Measurements from ENCODE around the gene TMEM181. TPM values are rescaled to one million over a fixed set of nuclear protein-coding genes. Genes with fewer than 3 reads are reported as not detected.

TMEM181 gene
- total and polyA plus RNA-seq, 2 of the 13 experiments (the other 11 are each of a cell fraction or from before 2014, with no cell fraction given): 59.1 to 108 TPM

DNA sequence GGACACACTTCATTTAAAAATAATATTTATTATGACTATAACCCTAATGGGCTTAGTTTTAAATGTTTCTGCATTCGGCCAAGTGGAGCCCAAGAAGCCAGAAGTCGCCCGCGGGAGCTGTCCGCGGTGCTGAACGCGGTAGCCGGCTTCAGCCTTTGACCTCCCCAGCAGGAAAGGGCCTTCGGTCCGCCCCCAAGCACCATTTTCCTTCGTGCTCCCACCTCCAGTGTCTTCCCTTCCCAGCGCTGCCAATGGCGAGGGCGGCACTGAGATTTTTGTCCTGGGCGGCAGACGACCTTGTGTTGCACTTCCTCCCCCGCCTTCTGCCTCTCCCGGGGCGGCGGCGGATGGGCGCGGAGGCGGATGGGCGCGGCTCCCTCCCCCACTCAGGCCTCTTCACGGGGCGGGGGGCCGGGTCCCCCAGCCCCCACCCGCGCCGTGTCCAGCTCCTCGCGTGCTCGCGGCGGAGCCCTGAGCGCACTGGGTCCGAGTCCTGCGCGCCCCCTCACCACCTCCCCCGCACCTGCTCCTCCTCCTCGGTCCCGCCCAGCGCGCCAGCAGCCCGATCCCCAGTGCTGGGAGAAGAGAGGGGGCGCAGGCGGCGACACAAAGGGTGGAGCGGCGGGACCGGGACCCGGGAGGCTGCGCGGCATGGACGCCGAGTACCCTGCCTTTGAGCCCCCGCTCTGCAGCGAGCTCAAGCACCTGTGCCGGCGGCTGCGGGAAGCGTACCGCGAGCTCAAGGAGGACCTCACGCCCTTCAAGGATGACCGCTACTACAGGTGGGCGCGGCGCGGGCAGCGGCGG is 23.6 kb upstream of the TMEM181 start (continued):
- TF ChIP-seq, protein P1, sequence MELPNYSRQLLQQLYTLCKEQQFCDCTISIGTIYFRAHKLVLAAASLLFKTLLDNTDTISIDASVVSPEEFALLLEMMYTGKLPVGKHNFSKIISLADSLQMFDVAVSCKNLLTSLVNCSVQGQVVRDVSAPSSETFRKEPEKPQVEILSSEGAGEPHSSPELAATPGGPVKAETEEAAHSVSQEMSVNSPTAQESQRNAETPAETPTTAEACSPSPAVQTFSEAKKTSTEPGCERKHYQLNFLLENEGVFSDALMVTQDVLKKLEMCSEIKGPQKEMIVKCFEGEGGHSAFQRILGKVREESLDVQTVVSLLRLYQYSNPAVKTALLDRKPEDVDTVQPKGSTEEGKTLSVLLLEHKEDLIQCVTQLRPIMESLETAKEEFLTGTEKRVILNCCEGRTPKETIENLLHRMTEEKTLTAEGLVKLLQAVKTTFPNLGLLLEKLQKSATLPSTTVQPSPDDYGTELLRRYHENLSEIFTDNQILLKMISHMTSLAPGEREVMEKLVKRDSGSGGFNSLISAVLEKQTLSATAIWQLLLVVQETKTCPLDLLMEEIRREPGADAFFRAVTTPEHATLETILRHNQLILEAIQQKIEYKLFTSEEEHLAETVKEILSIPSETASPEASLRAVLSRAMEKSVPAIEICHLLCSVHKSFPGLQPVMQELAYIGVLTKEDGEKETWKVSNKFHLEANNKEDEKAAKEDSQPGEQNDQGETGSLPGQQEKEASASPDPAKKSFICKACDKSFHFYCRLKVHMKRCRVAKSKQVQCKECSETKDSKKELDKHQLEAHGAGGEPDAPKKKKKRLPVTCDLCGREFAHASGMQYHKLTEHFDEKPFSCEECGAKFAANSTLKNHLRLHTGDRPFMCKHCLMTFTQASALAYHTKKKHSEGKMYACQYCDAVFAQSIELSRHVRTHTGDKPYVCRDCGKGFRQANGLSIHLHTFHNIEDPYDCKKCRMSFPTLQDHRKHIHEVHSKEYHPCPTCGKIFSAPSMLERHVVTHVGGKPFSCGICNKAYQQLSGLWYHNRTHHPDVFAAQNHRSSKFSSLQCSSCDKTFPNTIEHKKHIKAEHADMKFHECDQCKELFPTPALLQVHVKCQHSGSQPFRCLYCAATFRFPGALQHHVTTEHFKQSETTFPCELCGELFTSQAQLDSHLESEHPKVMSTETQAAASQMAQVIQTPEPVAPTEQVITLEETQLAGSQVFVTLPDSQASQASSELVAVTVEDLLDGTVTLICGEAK (IDR thresholded peaks at IDR 0.05): no peak
- TF ChIP-seq, protein P1 (CRISPR knock-in tag; IDR thresholded peaks at IDR 0.05): peak; percentile 88
- TF ChIP-seq ZNF496 (CRISPR knock-in tag; IDR thresholded peaks at IDR 0.05; ENCODE audit: insufficient replicate concordance) (no peak), ZUFSP (CRISPR knock-in tag; IDR thresholded peaks at IDR 0.05; ENCODE audit: borderline replicate concordance) (no peak), SP140L (CRISPR knock-in tag; IDR thresholded peaks at IDR 0.05; ENCODE audit: borderline replicate concordance) (peak; percentile 100), SOX5 (CRISPR knock-in tag; IDR thresholded peaks at IDR 0.05; ENCODE audit: borderline replicate concordance) (peak; percentile 80), SAP130 (CRISPR knock-in tag; IDR thresholded peaks at IDR 0.05; ENCODE audit: low read depth) (peak; percentile 99), ZNF766 (CRISPR knock-in tag; IDR thresholded peaks at IDR 0.05; ENCODE audit: borderline replicate concordance) (peak; percentile 98), KDM1A (CRISPR knock-in tag; IDR thresholded peaks at IDR 0.05) (peak; percentile 73), CENPT (CRISPR knock-in tag; IDR thresholded peaks at IDR 0.05; ENCODE audit: low read depth) (peak; percentile 83; the same call in 1 of the 2 replicates), KDM6A (CRISPR knock-in tag; IDR thresholded peaks at IDR 0.05; ENCODE audit: low read depth) (no peak), ZBTB38 (CRISPR knock-in tag; IDR thresholded peaks at IDR 0.05) (peak; percentile 90), PLRG1 (conservative IDR thresholded peaks at IDR 0.05) (no peak), KAT7 (CRISPR knock-in tag; IDR thresholded peaks at IDR 0.05; ENCODE audit: borderline replicate concordance) (peak; percentile 87)
- TF ChIP-seq, protein P2, sequence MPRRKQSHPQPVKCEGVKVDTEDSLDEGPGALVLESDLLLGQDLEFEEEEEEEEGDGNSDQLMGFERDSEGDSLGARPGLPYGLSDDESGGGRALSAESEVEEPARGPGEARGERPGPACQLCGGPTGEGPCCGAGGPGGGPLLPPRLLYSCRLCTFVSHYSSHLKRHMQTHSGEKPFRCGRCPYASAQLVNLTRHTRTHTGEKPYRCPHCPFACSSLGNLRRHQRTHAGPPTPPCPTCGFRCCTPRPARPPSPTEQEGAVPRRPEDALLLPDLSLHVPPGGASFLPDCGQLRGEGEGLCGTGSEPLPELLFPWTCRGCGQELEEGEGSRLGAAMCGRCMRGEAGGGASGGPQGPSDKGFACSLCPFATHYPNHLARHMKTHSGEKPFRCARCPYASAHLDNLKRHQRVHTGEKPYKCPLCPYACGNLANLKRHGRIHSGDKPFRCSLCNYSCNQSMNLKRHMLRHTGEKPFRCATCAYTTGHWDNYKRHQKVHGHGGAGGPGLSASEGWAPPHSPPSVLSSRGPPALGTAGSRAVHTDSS (CRISPR knock-in tag; conservative IDR thresholded peaks at IDR 0.05): no peak
- TF ChIP-seq, protein P3, sequence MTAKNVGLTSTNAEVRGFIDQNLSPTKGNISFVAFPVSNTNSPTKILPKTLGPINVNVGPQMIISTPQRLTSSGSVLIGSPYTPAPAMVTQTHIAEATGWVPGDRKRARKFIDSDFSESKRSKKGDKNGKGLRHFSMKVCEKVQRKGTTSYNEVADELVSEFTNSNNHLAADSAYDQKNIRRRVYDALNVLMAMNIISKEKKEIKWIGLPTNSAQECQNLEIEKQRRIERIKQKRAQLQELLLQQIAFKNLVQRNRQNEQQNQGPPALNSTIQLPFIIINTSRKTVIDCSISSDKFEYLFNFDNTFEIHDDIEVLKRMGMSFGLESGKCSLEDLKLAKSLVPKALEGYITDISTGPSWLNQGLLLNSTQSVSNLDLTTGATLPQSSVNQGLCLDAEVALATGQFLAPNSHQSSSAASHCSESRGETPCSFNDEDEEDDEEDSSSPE (CRISPR knock-in tag; IDR thresholded peaks at IDR 0.05): peak; percentile 76

Measured in HepG2 (cell line).